HepG2 (cell line): Measurements from ENCODE around the gene NOXO1. TPM values are rescaled to one million over a fixed set of nuclear protein-coding genes. Genes with fewer than 3 reads are reported as not detected.
A peak's percentile ranks its signal among the peaks of the same experiment; 100 is the strongest.

Experiments used
- CEBPB ChIP-seq: IDR thresholded peaks from 2 replicates; pipeline ENCODE4 v1.6.1; 2011; ENCODE audit warnings: low read depth, low read length, improper control_type of control experiment, borderline replicate concordance
- FOXC1 ChIP-seq: sonication (generic); formaldehyde crosslinking; IDR thresholded peaks from 2 replicates; pipeline ENCODE4 v1.8.0; 2022; ENCODE audit warnings: mild to moderate bottlenecking, missing genetic modification reagents, borderline replicate concordance
- GABPA ChIP-seq, 2 experiments: IDR thresholded peaks; 2 replicates each; pipeline ENCODE4 v1.6.1; 2011 to 2016; ENCODE audit warnings: low read depth in 2 of 2, low read length in 1 of 2, missing biosample characterization in 1 of 2, missing genetic modification characterization in 1 of 2
- GMEB2 ChIP-seq: IDR thresholded peaks from 2 replicates; pipeline ENCODE4 v1.6.1; 2016; ENCODE audit warnings: missing biosample characterization, missing genetic modification reagents, low read depth
- ISL2 ChIP-seq: sonication (generic); formaldehyde crosslinking; IDR thresholded peaks from 2 replicates; pipeline ENCODE4 v1.5.0; 2020; ENCODE audit warnings: missing genetic modification reagents
- MED1 ChIP-seq: sonication (generic); formaldehyde crosslinking; IDR thresholded peaks from 2 replicates; pipeline ENCODE4 v1.4.0; 2020; ENCODE audit warnings: missing genetic modification reagents
- NKX3-1 ChIP-seq: sonication (generic); formaldehyde crosslinking; IDR thresholded peaks from 2 replicates; pipeline ENCODE4 v1.5.0; 2020; ENCODE audit warnings: missing genetic modification reagents
- PLRG1 ChIP-seq: fragments of 450-650 bp; conservative IDR thresholded peaks from 2 replicates; pipeline ENCODE4 v1.6.1; 2016
- RFXAP ChIP-seq: sonication (generic); formaldehyde crosslinking; IDR thresholded peaks from 2 replicates; pipeline ENCODE4 v1.4.0; 2020; ENCODE audit warnings: missing genetic modification reagents, borderline replicate concordance
- ZKSCAN1 ChIP-seq: fragments of 150-350 bp; IDR thresholded peaks from 2 replicates; pipeline ENCODE4 v1.6.1; 2014; ENCODE audit warnings: low read length
- ZNF30 ChIP-seq: sonication (generic); formaldehyde crosslinking; IDR thresholded peaks from 2 replicates; pipeline ENCODE4 v1.5.0; 2020; ENCODE audit warnings: mild to moderate bottlenecking, missing genetic modification reagents
- ZNF354B ChIP-seq: sonication (generic); formaldehyde crosslinking; IDR thresholded peaks from 2 replicates; pipeline ENCODE4 v1.8.0; 2022; ENCODE audit warnings: mild to moderate bottlenecking, missing genetic modification reagents
- ZNF577 ChIP-seq: sonication (generic); formaldehyde crosslinking; IDR thresholded peaks from 2 replicates; pipeline ENCODE4 v1.4.0; 2020; ENCODE audit warnings: mild to moderate bottlenecking, low read depth, missing genetic modification reagents, borderline replicate concordance
- ZSCAN29 ChIP-seq: sonication (generic); formaldehyde crosslinking; conservative IDR thresholded peaks from 2 replicates; pipeline ENCODE4 v1.4.0; 2020; ENCODE audit warnings: mild to moderate bottlenecking, missing genetic modification reagents
- polyA plus RNA-seq, 8 experiments: library from polyadenylated mRNA; depleted of rRNA in 3 of 8; stranded (reverse) in 7 of 8; unstranded in 1 of 8; fragments of >200 nt; fragmentation: Illumina TruSeq in 4 of 8; extraction: Trizol in 4 of 8; gene quantifications; 2 replicates each; pipeline versions ENCODE4 v1.2.1 to v1.2.3, GENCODE V29; 2011 to 2016; ENCODE audit warnings: low read depth in 4 of 8, missing spikeins in 1 of 8, mixed read lengths in 1 of 8; ENCODE audit not compliant: insufficient read depth in 1 of 8
- total RNA-seq, 5 experiments: library from RNA; depleted of rRNA; stranded (reverse); fragments of >200 nt; fragmentation: Illumina TruSeq; extraction: Trizol; gene quantifications; 2 replicates each; pipeline ENCODE4 v1.2.3, GENCODE V29; 2016; ENCODE audit warnings: low read depth in 1 of 5
- TF ChIP-seq, protein P1 (sequence below): sonication (generic); formaldehyde crosslinking; IDR thresholded peaks from 2 replicates; pipeline ENCODE4 v1.4.0; 2020; ENCODE audit warnings: mild to moderate bottlenecking, low read depth, missing genetic modification reagents
- TF ChIP-seq, protein P2 (sequence below), 2 experiments: sonication (generic) in 1 of 2; formaldehyde crosslinking in 1 of 2; IDR thresholded peaks; 2 replicates each; pipeline versions ENCODE4 v1.4.0 to v1.6.1; 2018 to 2020; ENCODE audit warnings: missing genetic modification reagents in 2 of 2, borderline replicate concordance in 1 of 2, low read depth in 1 of 2, mild to moderate bottlenecking in 1 of 2, missing biosample characterization in 1 of 2
- TF ChIP-seq, protein P3 (sequence below): sonication (generic); formaldehyde crosslinking; IDR thresholded peaks from 2 replicates; pipeline ENCODE4 v1.5.1; 2020; ENCODE audit warnings: mild to moderate bottlenecking, missing genetic modification reagents, moderate library complexity
- TF ChIP-seq, protein P4 (sequence below): sonication (generic); formaldehyde crosslinking; IDR thresholded peaks from 2 replicates; pipeline ENCODE4 v1.5.0; 2020; ENCODE audit warnings: mild to moderate bottlenecking, missing genetic modification reagents

NOXO1 gene
- total and polyA plus RNA-seq, 2 of the 13 experiments (the other 11 are each of a cell fraction or from before 2014, with no cell fraction given) = 0.69 to 1.4 TPM

GRCh38 chr16:2009791-2010510 lies 28.7 kb upstream of the NOXO1 start, which contains the start of gene ZNF598 (continued):
- TF ChIP-seq CEBPB (no peak), ZNF30 (CRISPR knock-in tag) (no peak), MED1 (peak; percentile 52), ZNF354B (CRISPR knock-in tag) (no peak), GABPA (IDR thresholded peaks at IDR 0.05; ENCODE audit: low read depth, low read length) (peak; percentile 89), GABPA (CRISPR knock-in tag; IDR thresholded peaks at IDR 0.05; ENCODE audit: low read depth) (peak; percentile 87), FOXC1 (CRISPR knock-in tag) (peak; percentile 62; the same call in 1 of the 2 replicates), ZKSCAN1 (no peak), RFXAP (CRISPR knock-in tag) (peak; percentile 80), ZNF577 (no peak), GMEB2 (CRISPR knock-in tag) (no peak), NKX3-1 (CRISPR knock-in tag) (no peak), PLRG1 (no peak), ISL2 (CRISPR knock-in tag) (peak; percentile 33; the same call in 1 of the 2 replicates), ZSCAN29 (CRISPR knock-in tag) (no peak)
- TF ChIP-seq, protein P1, sequence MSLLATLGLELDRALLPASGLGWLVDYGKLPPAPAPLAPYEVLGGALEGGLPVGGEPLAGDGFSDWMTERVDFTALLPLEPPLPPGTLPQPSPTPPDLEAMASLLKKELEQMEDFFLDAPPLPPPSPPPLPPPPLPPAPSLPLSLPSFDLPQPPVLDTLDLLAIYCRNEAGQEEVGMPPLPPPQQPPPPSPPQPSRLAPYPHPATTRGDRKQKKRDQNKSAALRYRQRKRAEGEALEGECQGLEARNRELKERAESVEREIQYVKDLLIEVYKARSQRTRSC = no peak
- TF ChIP-seq, protein P2, sequence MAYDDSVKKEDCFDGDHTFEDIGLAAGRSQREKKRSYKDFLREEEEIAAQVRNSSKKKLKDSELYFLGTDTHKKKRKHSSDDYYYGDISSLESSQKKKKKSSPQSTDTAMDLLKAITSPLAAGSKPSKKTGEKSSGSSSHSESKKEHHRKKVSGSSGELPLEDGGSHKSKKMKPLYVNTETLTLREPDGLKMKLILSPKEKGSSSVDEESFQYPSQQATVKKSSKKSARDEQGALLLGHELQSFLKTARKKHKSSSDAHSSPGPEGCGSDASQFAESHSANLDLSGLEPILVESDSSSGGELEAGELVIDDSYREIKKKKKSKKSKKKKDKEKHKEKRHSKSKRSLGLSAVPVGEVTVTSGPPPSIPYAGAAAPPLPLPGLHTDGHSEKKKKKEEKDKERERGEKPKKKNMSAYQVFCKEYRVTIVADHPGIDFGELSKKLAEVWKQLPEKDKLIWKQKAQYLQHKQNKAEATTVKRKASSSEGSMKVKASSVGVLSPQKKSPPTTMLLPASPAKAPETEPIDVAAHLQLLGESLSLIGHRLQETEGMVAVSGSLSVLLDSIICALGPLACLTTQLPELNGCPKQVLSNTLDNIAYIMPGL (CRISPR knock-in tag; IDR thresholded peaks at IDR 0.05; ENCODE audit: borderline replicate concordance in 1 of 2, low read depth in 1 of 2) = peak; percentile 53 to 68
- TF ChIP-seq, protein P3, sequence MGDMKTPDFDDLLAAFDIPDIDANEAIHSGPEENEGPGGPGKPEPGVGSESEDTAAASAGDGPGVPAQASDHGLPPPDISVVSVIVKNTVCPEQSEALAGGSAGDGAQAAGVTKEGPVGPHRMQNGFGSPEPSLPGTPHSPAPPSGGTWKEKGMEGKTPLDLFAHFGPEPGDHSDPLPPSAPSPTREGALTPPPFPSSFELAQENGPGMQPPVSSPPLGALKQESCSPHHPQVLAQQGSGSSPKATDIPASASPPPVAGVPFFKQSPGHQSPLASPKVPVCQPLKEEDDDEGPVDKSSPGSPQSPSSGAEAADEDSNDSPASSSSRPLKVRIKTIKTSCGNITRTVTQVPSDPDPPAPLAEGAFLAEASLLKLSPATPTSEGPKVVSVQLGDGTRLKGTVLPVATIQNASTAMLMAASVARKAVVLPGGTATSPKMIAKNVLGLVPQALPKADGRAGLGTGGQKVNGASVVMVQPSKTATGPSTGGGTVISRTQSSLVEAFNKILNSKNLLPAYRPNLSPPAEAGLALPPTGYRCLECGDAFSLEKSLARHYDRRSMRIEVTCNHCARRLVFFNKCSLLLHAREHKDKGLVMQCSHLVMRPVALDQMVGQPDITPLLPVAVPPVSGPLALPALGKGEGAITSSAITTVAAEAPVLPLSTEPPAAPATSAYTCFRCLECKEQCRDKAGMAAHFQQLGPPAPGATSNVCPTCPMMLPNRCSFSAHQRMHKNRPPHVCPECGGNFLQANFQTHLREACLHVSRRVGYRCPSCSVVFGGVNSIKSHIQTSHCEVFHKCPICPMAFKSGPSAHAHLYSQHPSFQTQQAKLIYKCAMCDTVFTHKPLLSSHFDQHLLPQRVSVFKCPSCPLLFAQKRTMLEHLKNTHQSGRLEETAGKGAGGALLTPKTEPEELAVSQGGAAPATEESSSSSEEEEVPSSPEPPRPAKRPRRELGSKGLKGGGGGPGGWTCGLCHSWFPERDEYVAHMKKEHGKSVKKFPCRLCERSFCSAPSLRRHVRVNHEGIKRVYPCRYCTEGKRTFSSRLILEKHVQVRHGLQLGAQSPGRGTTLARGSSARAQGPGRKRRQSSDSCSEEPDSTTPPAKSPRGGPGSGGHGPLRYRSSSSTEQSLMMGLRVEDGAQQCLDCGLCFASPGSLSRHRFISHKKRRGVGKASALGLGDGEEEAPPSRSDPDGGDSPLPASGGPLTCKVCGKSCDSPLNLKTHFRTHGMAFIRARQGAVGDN (CRISPR knock-in tag) = peak; percentile 95
- TF ChIP-seq, protein P4, sequence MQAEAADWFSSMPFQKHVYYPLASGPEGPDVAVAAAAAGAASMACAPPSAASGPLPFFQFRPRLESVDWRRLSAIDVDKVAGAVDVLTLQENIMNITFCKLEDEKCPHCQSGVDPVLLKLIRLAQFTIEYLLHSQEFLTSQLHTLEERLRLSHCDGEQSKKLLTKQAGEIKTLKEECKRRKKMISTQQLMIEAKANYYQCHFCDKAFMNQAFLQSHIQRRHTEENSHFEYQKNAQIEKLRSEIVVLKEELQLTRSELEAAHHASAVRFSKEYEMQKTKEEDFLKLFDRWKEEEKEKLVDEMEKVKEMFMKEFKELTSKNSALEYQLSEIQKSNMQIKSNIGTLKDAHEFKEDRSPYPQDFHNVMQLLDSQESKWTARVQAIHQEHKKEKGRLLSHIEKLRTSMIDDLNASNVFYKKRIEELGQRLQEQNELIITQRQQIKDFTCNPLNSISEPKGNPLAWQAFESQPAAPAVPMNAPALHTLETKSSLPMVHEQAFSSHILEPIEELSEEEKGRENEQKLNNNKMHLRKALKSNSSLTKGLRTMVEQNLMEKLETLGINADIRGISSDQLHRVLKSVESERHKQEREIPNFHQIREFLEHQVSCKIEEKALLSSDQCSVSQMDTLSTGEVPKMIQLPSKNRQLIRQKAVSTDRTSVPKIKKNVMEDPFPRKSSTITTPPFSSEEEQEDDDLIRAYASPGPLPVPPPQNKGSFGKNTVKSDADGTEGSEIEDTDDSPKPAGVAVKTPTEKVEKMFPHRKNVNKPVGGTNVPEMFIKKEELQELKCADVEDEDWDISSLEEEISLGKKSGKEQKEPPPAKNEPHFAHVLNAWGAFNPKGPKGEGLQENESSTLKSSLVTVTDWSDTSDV (CRISPR knock-in tag) = peak; percentile 30
